ENCODE measurements around the gene GIGYF1. TPM values are rescaled to one million over a fixed set of nuclear protein-coding genes. Genes with fewer than 3 reads are reported as not detected.
A peak's percentile ranks its signal among the peaks of the same experiment; 100 is the strongest.
"Not testable (repeated sequence)": the region's sequence is repeated elsewhere in the genome, so short reads cannot be mapped to it uniquely, and the experiment has no call there.

Gene GIGYF1
- total RNA-seq, 1 donor from 2014 or later = 25.8 TPM

DNA sequence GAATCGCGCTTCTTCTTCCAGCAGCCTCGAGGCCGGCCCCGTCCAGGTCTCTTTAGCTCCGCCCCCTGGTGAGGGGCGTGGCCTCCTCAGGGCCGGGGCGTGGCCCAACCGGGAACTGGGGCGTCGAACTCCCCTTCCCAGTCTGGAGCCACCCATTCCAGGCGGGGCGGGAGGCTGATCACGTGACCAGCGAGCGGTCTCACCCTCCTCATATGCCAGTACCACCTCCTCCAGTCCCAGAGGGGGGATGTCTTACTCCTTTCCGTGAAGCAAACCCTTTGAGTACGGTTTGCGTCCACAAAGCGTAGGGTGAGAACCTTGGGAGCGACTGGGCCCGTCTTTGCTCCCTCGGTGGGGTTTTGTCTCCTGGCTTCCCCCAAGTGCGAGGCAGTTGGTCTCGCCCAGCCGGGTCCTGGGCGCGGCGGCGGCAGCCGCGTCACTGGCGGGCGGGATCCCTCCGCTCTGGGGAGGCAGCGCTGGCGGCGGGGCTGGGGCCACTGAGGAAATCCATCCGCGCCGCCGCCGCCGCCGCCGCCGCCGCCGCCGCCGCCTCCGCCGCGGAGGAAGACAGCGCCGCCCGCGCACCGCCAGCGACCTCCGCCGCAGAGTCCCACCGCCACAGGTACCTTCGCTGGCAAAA, 20.6 kb downstream of the GIGYF1 start, which contains the start of gene GNB2:
Gene GNB2, plus strand, starts transcription at position 439 of the 640 bp plus-strand sequence. CDS start 2,526 bp downstream, outside the sequence.
- DNase-seq (ENCODE audit: low read depth) = peak; percentile 100

DNA sequence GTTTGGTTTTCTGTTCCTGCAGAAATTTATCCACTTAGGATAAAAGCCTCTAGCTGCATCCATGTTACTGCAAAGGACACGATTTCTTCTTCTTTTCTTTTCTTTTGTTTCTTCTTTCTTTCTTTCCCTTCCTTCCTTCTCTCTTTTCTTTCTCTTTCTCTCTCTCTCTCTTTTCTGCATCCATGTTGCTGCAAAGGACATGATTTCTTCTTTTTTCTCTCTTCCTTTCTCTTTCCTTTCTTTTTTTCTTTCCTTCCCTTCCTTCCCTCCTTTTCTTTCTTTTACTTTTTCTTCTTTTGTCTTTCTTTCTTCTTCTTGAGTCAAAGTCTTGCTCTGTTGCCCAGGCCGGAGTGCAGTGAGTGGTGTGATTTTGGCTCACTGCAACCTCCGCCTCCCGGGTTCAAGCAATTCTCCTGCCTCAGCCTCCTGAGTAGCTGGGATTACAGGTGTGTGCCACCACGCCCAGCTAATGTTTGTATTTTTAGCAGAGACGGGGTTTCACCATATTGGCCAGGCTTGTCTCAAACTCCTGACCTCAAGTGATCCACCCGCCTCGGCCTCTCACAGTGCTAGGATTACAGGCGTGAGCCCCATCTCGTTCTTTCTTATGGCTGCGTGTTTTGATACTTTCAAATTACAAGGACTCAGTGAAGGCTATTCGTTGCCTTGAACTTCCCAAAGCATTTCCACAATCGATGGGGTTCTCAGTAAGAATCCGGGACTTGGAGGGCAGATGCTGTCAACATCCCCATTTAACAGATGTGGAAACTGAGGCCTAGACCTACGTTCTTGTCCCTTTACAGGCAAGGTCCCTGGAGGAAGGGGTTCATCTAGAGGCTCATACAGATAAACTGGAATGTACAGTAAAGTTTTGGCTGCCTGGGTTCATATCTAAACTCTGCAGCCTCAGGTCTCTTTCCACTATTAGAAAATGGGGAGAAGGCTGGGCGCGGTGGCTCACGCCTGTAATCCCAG, 22.4 kb downstream of the GIGYF1 start:
- DNase-seq (ENCODE audit: low read depth) = no peak

DNA sequence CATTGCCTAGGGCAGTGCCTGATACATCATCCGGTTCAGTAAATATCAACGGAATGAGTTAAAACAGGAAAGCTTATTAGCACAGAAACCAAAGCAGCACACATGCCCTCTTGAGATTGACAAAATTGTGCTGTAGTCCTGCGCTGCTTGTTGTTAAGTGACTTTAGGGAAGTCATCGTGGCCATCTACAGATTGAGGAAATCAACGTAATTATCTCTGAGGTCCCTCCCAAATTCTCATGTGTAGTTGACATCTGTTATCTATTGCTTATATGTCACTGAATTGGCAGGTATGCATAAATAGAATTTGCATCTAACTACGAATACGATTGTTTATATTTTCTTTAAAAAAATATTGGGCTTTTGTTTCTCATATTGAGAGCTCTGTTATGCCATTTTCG, 24.0 kb downstream of the GIGYF1 start:
- no peak for DNase-seq (ENCODE audit: low read depth)

- DNase-seq (ENCODE audit: low read depth) = not testable (repeated sequence)
These were observed 24.9 kb downstream of the GIGYF1 start for GRCh38 chr7:100669106-100669505.

GRCh38 chr7:100668069-100668449, 26.0 kb downstream of the GIGYF1 start:
- no peak for DNase-seq (ENCODE audit: low read depth)

DNA sequence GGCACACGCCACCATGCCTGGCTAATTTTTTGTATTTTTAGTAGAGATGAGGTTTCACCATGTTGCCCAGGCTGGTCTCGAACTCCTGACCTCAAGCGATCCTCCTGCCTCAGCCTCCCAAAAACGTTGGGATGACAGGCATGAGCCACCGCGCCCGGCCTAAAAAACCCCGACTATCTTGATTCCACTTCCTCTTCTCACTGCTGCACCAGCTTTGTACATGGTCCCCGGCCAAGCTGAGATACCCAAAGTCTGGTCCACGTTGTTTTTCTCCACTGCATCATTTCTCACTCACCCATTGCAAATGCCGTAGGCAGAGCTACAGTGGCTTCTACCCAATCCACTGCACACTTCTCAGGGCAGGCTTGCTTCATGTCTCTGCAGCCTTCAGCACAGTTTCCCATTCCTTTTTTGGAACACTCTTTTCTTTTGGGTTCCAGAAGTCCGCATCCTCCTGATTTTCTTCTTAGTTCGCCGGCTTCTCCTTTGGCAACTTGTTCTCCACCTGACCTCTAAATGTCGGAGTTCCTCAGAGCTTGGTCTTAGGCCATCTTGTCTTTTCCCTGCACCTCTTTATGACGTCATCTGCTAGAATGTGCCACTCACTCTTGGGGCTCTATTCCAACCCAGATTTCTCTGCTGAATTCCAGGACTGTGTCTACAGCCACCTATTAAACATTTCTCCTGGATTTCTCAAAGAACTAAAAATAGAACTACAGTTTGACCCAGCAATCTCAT, 26.6 kb downstream of the GIGYF1 start:
- DNase-seq (ENCODE audit: low read depth) = no peak

DNA sequence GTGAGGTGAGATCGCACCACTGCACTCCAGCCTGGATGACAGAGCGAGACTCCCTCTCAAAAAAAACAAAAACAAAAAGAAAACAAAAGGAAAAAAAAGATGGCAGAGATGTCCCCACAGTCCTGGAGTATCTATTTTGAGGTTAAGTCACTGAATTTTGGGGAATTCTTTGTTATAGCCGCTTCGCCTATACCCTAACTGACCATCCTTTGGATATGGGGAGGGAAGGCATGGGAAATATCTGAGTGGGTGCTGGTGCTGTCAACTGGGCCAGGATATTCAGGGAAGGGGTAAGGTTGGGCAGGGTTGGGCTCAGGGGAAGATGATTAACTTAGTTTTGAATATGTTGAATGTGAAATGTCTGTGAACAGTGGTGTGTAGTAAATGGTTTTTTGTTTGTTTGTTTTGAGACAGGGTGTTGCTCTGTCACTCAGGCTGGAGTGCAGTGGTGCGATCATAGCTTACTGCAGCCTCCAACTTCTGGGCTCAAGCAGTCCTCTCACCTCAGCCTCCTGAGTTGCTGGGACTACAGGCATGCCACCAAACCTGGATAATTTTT, 28.8 kb downstream of the GIGYF1 start:
- DNase-seq (ENCODE audit: low read depth) = no peak

GRCh38 chr7:100662194-100662776, 31.8 kb downstream of the GIGYF1 start:
- not testable (repeated sequence) for DNase-seq (ENCODE audit: low read depth)

DNA sequence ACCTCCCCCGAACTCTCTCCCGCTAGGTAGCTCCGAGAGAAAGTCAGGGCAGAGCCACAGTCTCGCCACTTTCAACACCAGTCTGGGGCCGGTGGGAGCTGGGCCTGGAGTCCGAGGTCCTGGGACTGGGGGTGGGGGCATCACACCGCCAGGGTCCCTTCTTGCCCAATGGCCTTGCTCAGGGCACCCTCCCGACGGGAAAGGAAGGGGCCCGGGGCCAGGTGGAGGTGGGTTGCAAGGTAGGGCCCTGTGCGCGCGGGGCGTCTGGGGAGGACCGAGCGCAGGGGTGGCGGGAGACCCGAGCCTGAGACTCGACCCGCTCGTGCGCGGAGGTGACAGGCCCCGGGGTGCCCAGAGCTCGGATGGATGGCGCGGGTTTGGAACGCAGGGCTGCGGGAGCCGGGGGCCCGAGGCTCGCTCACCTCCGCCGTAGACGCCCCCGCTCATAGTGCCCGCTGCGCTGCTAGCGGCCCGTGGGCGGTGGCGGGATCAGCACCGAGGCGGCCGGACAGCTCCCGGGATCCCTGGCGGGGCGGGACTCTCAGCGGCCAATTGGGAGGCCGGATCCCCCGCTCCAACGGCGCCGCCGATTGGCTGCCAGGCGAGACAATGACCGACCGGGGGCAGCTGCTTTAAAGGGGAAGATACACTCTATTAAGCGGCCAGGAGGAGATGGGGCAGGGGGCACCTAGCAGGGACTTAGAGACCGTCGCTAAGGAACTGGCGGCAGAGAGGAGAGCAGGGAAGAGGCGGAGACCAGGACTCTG, 38.0 kb downstream of the GIGYF1 start, which contains the start of gene ACTL6B:
Gene ACTL6B, minus strand, starts transcription at position 541 of the 767 bp plus-strand sequence. Its CDS starts 94 bp downstream, at position 447.
- DNase-seq (ENCODE audit: low read depth) = peak; percentile 61

- DNase-seq (ENCODE audit: low read depth) = no peak
These were observed 38.9 kb downstream of the GIGYF1 start for GRCh38 chr7:100654908-100655831.

GRCh38 chr7:100649826-100650565, 44.1 kb downstream of the GIGYF1 start:
- DNase-seq (ENCODE audit: low read depth) = no peak

DNA sequence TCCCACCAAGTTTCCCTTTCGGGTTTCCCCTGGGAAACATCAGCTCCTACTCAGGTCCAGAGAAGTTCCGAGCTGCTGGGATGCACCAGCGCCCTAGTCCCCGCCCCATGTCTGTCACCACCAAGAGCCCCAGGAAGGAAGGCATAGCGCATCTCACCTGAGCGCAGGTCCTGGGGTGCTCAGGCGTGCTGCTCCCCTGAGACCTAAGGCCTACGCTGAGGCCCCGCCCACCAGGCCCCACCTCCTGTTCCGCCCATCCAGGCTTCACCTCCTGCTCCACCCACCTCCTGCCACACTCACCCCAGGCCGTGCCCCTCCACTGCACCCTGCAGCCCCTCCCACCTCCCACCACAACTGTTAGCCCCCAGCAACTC, 51.5 kb downstream of the GIGYF1 start:
- DNase-seq (ENCODE audit: low read depth) = no peak

DNA sequence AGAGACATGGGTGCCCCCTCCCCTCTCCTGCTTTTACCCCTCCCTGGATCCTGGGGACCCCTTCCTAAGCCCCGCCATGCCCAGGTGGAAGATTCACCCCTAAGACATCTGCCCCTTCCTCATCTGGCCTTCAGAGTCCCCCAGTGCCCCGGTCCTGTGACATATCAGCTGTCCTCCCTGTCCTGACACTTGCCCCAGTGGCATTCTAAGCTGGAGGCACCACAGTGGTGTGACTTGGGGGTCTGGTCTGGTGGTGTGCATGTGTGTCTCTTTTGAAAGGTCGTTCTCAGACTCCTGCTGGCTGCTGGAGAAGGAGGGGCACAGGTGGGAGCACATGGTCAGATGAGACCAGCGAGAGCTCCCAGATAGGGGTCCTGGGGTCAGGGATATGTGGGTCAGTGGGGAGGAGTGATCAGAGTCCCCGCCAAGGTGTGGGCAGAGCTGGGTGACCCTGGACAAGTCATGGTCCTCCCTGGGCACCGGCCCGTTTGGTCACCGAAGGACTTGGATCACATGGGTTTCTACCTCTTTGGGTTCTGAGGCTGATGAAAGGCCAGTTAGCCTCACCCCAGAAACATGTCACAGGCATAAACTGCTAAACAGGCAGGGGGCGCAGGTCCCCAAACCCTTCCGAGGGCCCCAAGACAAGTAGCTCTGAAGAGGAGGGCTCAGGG, 52.1 kb downstream of the GIGYF1 start:
- no peak for DNase-seq (ENCODE audit: low read depth)

GRCh38 chr7:100641463-100641859, 52.6 kb downstream of the GIGYF1 start, which contains the start of gene TFR2:
Gene TFR2, minus strand, starts transcription at chr7:100641552. Its CDS starts 43 bp downstream, at chr7:100641509.
- DNase-seq (ENCODE audit: low read depth) = no peak

GRCh38 chr7:100640517-100641440, 53.3 kb downstream of the GIGYF1 start:
- DNase-seq (ENCODE audit: low read depth) = no peak

DNA sequence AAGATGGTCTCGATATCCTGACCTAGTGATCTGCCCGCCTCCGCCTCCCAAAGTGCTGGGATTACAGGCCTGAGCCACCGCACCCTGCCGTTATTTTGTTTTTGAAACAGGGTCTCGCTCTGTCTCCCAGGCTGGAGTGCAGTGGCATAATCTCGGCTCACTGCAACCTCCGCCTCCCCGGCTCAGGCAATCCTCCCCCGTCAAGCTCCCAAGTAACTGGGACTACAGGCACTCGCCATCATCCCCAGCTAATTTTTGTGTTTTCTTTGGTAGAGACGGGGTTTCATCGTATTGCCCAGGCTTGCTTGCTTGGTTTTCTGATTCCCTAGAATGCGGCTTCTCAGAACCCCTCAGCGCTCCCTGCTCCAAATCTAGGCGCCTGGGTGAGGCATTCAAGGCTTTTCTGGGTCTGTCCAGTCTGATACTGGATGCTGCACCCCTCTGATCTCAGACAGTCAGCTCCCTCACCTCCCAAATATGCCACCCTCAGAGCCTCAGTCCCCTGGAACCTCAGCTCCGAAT, 54.0 kb downstream of the GIGYF1 start:
- no peak for DNase-seq (ENCODE audit: low read depth)
